ENCODE measurements around the gene NOL4L. TPM values are rescaled to one million over a fixed set of nuclear protein-coding genes. Genes with fewer than 3 reads are reported as not detected.
"Not testable (repeated sequence)": the region's sequence is repeated elsewhere in the genome, so short reads cannot be mapped to it uniquely, and the experiment has no call there.

NOL4L gene
- total RNA-seq, 1 donor from 2014 or later = 19.7 TPM

DNA sequence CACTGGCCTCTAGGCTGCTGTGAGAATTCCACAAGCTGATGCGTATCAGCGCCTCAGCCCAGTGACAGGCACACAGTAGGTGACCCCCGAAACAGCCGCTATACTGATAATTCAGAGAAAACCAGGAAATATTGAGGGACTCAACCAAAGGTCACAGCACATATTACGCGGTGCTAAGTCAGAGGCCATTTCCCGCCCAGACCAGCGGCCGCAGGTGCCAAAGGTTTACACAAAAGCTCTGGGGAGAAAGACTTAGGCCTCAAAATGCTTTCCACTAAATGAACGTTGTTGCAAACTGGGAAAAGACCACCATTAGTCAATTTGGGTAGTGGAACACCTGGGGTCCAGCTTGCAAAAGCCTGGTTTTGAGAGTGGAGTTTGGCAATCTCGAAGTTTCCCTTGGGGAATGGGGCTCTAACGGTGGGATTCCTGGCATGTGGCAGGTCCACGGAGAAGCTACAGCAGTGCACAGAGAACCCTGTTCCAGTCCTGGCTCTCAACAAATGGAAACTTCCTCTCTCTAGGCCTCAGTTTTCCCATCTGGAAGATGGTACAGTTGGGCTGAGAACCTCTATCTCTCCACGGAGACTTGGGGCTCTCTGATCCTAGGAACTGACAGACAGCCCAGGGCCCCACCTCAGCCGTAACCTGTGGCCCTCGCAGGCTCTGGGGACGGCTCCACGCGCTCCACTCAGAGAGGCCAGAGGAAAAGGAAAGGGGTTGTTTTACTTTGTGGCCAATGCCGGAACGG, 4.7 kb downstream of the NOL4L start:
- no peak for ATAC-seq
- Histone ChIP-seq H3K36me3 (no peaks in the 10 kb centered on the region), H3K9me3 (no peaks in the 10 kb centered on the region), H3K4me1 (no peaks in the 10 kb centered on the region), H3K27me3 (no peaks in the 10 kb centered on the region), H3K27ac (no peak overlapping the region), H3K4me3 (no peak overlapping the region)
- TF ChIP-seq, protein P1, sequence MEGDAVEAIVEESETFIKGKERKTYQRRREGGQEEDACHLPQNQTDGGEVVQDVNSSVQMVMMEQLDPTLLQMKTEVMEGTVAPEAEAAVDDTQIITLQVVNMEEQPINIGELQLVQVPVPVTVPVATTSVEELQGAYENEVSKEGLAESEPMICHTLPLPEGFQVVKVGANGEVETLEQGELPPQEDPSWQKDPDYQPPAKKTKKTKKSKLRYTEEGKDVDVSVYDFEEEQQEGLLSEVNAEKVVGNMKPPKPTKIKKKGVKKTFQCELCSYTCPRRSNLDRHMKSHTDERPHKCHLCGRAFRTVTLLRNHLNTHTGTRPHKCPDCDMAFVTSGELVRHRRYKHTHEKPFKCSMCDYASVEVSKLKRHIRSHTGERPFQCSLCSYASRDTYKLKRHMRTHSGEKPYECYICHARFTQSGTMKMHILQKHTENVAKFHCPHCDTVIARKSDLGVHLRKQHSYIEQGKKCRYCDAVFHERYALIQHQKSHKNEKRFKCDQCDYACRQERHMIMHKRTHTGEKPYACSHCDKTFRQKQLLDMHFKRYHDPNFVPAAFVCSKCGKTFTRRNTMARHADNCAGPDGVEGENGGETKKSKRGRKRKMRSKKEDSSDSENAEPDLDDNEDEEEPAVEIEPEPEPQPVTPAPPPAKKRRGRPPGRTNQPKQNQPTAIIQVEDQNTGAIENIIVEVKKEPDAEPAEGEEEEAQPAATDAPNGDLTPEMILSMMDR (IDR thresholded peaks at IDR 0.05) = no peak
- no peak for DNase-seq
- intact Hi-C loops (cut with DNase I) = no loop called here

GRCh38 chr20:32578840-32579390, 6.2 kb downstream of the NOL4L start:
- ATAC-seq = no peak
- TF ChIP-seq, protein P1 (IDR thresholded peaks at IDR 0.05) = no peak
- no peak overlapping the region for H3K27ac ChIP-seq
- no peak for DNase-seq
- intact Hi-C loops (cut with DNase I) = no loop called here
- H3K36me3 ChIP-seq = no peaks in the 10 kb centered on the region
- no peak overlapping the region for H3K4me3 ChIP-seq
- no peaks in the 10 kb centered on the region for H3K9me3 ChIP-seq
- no peaks in the 10 kb centered on the region for H3K4me1 ChIP-seq
- H3K27me3 ChIP-seq = no peaks in the 10 kb centered on the region

GRCh38 chr20:32578062-32578461, 7.1 kb downstream of the NOL4L start:
- DNase-seq; H3K4me3 ChIP-seq; ATAC-seq; H3K27ac ChIP-seq; H3K27me3 ChIP-seq; H3K9me3 ChIP-seq; H3K36me3 ChIP-seq; H3K4me1 ChIP-seq; intact Hi-C loops (cut with DNase I): not testable (repeated sequence)

GRCh38 chr20:32577657-32578056, 7.5 kb downstream of the NOL4L start:
- TF ChIP-seq, protein P1 (IDR thresholded peaks at IDR 0.05) = no peak
- no peaks in the 10 kb centered on the region for H3K4me1 ChIP-seq
- H3K9me3 ChIP-seq = no peaks in the 10 kb centered on the region
- DNase-seq (no peak), ATAC-seq (no peak)
- no peak overlapping the region for H3K4me3 ChIP-seq
- H3K27ac ChIP-seq = no peak overlapping the region
- intact Hi-C loops (cut with DNase I) = no loop called here
- no peaks in the 10 kb centered on the region for H3K36me3 ChIP-seq
- no peaks in the 10 kb centered on the region for H3K27me3 ChIP-seq

DNA sequence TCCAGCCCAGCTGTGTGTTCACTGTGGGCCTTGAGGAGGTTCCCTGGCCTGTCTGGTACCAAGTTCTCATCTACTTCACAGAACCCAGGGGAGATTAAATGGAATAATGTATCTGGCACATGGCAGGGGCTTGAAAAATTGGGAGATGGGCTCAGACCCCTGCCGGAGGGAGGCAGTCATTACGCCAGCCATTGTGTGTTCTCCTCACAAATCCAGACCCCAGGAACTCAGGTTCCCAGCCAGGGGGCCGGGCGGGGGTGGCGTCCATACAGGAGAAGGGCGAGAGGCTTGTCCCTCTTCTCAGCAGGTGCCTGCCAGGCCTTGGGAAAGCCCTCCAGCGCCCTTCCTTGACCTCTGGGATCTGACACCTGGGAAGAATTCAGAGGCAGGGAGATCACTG, 8.1 kb downstream of the NOL4L start:
- Histone ChIP-seq H3K4me1 (no peaks in the 10 kb centered on the region), H3K27me3 (no peaks in the 10 kb centered on the region), H3K4me3 (no peak overlapping the region), H3K27ac (no peak overlapping the region), H3K9me3 (no peaks in the 10 kb centered on the region), H3K36me3 (no peaks in the 10 kb centered on the region)
- intact Hi-C loops (cut with DNase I) = no loop called here
- no peak for DNase-seq
- ATAC-seq = no peak
- TF ChIP-seq, protein P1 (IDR thresholded peaks at IDR 0.05) = no peak

DNA sequence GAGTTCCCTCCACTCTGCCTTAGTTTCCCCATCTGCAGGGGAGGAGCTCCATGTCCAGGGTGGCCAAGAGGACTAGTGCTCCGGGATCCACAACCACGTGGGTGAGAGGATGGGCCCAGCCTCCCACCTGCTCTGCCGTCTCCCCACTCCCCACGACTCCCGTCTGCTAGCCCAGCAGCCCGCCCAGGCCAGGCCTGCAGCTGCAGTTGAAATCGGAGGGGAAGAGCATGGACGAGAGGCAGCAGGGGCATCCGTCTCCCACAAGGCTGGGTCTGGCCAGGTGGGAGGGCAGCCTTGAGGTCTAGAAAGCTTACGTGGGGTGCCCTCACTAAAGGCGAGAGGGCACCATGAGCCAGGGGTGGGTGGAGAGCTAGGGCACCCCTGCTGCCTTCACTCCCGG, 8.6 kb downstream of the NOL4L start:
- no peaks in the 10 kb centered on the region for H3K9me3 ChIP-seq
- H3K27me3 ChIP-seq = no peaks in the 10 kb centered on the region
- TF ChIP-seq, protein P1 (IDR thresholded peaks at IDR 0.05) = no peak
- H3K4me3 ChIP-seq = no peak overlapping the region
- no peak for ATAC-seq
- intact Hi-C loops (cut with DNase I) = no loop called here
- no peak for DNase-seq
- no peak overlapping the region for H3K27ac ChIP-seq
- no peaks in the 10 kb centered on the region for H3K36me3 ChIP-seq
- H3K4me1 ChIP-seq = no peaks in the 10 kb centered on the region
